ENCODE results near the gene TTLL5.
A peak's percentile ranks its signal among the peaks of the same experiment; 100 is the strongest.

Gene TTLL5

DNA sequence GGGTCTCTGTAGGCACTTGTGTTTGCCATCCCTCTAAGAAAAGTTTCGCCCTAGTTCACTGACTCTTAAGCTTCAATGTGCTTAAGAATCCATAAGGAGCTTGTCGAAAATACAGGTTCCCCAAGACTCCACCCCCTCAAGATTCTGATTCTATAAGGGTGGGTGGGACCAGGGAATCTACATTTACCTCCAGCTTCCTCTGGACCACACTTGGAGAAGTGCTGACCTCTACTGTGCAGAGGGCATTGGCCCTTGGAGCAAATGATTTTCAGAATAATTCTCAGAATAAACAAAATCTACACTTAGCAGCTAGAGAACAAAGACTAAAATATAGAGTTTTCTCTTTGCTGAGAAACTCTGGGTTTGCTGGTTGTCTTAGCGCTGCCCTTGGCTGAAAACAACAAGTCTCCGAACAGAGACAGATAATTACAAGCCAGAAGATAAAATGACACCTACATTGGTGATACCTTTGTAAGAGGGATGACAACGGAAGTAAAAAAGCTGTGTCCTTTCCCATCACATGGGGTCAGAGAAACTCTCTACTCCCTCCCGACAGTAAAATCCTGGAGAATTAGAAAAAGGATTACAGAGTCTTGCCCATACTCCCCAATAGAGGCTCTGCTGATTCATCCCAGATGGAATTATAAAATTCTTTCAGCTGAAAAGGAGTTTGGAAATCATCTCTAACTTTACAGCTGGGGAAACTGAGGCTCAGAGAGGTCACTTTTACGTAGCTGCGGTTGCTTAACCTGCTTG lies 316.0 kb downstream of the TTLL5 start:
- no peak for TF ChIP-seq CTCF (IDR thresholded peaks at IDR 0.05; ENCODE audit: insufficient read depth, low read depth, low read length, missing control alignments)
- no peak overlapping the region for H3K4me3 ChIP-seq (ENCODE audit: low read length)
- DNase-seq (ENCODE audit: low read depth), result no peak

DNA sequence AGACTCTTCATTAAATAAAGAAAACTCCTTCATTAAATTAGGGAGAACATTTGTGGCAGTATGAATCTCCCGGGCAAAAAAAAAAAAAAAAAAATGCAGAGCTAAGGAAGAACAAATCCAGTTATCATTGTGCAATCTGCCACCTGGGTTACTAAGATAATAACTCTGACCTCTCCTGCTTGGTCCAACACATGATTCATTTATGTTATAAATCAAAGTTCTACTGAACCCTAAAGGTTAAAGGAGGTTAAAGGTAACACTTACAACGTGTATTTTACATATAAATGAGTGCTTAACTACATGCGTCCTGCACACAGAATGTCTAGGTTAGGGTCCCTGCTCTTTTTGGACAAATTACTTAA lies 316.5 kb downstream of the TTLL5 start:
- TF ChIP-seq CTCF (IDR thresholded peaks at IDR 0.05; ENCODE audit: insufficient read depth, low read depth, low read length, missing control alignments), result no peak
- peak; percentile 29 for DNase-seq (ENCODE audit: low read depth)
- H3K4me3 ChIP-seq (ENCODE audit: low read length), result no peak overlapping the region

GRCh38 chr14:75978249-75978731 lies 317.2 kb downstream of the TTLL5 start:
- peak; percentile 23 for DNase-seq (ENCODE audit: low read depth)
- H3K4me3 ChIP-seq (ENCODE audit: low read length), result no peak overlapping the region
- no peak for TF ChIP-seq CTCF (IDR thresholded peaks at IDR 0.05; ENCODE audit: insufficient read depth, low read depth, low read length, missing control alignments)

GRCh38 chr14:75979071-75979571 lies 318.1 kb downstream of the TTLL5 start:
- peak; percentile 63 for TF ChIP-seq CTCF (IDR thresholded peaks at IDR 0.05; ENCODE audit: insufficient read depth, low read depth, low read length, missing control alignments)
- no peak overlapping the region for H3K4me3 ChIP-seq (ENCODE audit: low read length)
- DNase-seq (ENCODE audit: low read depth), result peak; percentile 31

- no peak overlapping the region for H3K4me3 ChIP-seq (ENCODE audit: low read length)
- TF ChIP-seq CTCF (IDR thresholded peaks at IDR 0.05; ENCODE audit: insufficient read depth, low read depth, low read length, missing control alignments), result no peak
- no peak for DNase-seq (ENCODE audit: low read depth)
Measured at GRCh38 chr14:75979648-75980565, 318.9 kb downstream of the TTLL5 start.

GRCh38 chr14:75980856-75981255 lies 319.8 kb downstream of the TTLL5 start:
- H3K4me3 ChIP-seq (ENCODE audit: low read length), result no peak overlapping the region
- no peak for TF ChIP-seq CTCF (IDR thresholded peaks at IDR 0.05; ENCODE audit: insufficient read depth, low read depth, low read length, missing control alignments)
- DNase-seq (ENCODE audit: low read depth), result peak; percentile 37
